Heart right ventricle (tissue), 16 donors: ENCODE measurements around the gene RAD50. TPM values are rescaled to one million over a fixed set of nuclear protein-coding genes. Genes with fewer than 3 reads are reported as not detected.

Experiments
- ATAC-seq, 8 donors: fragments of 200-7000 bp; cut with Tn5 transposase; one replicate each; pipeline ENCODE4 v1.9.1; 2020; ENCODE audit warnings: mild to moderate bottlenecking in 8 of 8, moderate library complexity in 8 of 8, moderate number of reproducible peaks in 1 of 8
- DNase-seq, 2 donors: peaks; one replicate each; pipeline ENCODE4 v3.0.0-alpha.2; 2020
- H3K27ac ChIP-seq, 10 donors: fragments of 200-600 bp; sonication (generic) in 2 of 10; one replicate each; pipeline versions ENCODE4 v1.5.0 to v1.8.0; 2020 to 2022; ENCODE audit warnings: mild to moderate bottlenecking in 3 of 10
- H3K27me3 ChIP-seq, 7 donors: fragments of 200-600 bp; one replicate each; pipeline ENCODE4 v1.8.0; 2021 to 2022; ENCODE audit warnings: mild to moderate bottlenecking in 2 of 7
- H3K36me3 ChIP-seq, 9 donors: fragments of 200-600 bp; sonication (generic) in 1 of 9; one replicate each; pipeline versions ENCODE4 v1.5.0 to v1.8.0; 2020 to 2022; ENCODE audit warnings: mild to moderate bottlenecking in 2 of 9
- H3K4me1 ChIP-seq, 9 donors: fragments of 200-600 bp; sonication (generic) in 1 of 9; one replicate each; pipeline versions ENCODE4 v1.5.0 to v1.8.0; 2020 to 2022; ENCODE audit warnings: mild to moderate bottlenecking in 4 of 9
- H3K4me3 ChIP-seq, 10 donors: fragments of 200-600 bp; sonication (generic) in 2 of 10; one replicate each; pipeline versions ENCODE4 v1.5.0 to v1.8.0; 2020 to 2022; ENCODE audit warnings: mild to moderate bottlenecking in 7 of 10, moderate library complexity in 2 of 10
- H3K9me3 ChIP-seq, 11 donors: fragments of 200-600 bp in 10 of 11; sonication (generic) in 2 of 11; one replicate each; pipeline versions ENCODE4 v1.5.0 to v1.8.0; 2013 to 2022; ENCODE audit warnings: mild to moderate bottlenecking in 2 of 11, control low read depth in 1 of 11, moderate library complexity in 1 of 11
- CTCF ChIP-seq, 9 donors: fragments of 200-600 bp; sonication (generic) in 2 of 9; IDR thresholded peaks; one replicate each; pipeline versions ENCODE4 v1.5.0 to v1.8.0; 2021 to 2022; ENCODE audit warnings: antibody characterized with exemption in 9 of 9, mild to moderate bottlenecking in 5 of 9, moderate library complexity in 1 of 9
- WGBS, 2 donors: extraction: QIAGEN DNeasy Blood & Tissue Kit; methylation state at CpG; one replicate each; pipeline ENCODE4 v1.1.7; 2013; ENCODE audit warnings: inconsistent platforms in 1 of 2; 5-methylcytosine and 5-hydroxymethylcytosine counted together
- intact Hi-C, 10 donors: fragments of 100-400 bp; cut with DNase I; formaldehyde crosslinking; loops; one replicate each; pipeline versions ENCODE4 v1.11.1 to v1.14.2; 2022
- polyA plus RNA-seq, 2 donors: library from polyadenylated mRNA; stranded (reverse); fragments of 200-250 nt; gene quantifications; one replicate each; pipeline ENCODE4 v1.2.3, GENCODE V29; 2013
- total RNA-seq, 10 donors: library from RNA; stranded (reverse); fragmentation: NEBNext Ultra II Directional in 3 of 10; extraction: Animal tissue kit (Norgen Biotek cat#: 25700) in 3 of 10; gene quantifications; one replicate each; pipeline versions ENCODE4 v1.2.1 to v1.2.4, GENCODE V29; 2021 to 2023
- donor health status: Arrhythmogenic right ventricular cardiomyopathy.
- donor health status: ischemic (EF 13 %, LVEDD 7.1; RV severe dilation, severe dysfunction).
- donor health status: healthy with polysubstance abuse.
- donor health status: DM: no; HTN: yes; CAD: no.
- donor health status: DM: no; HTN: no; CAD: no.
- donor health status: ischemic (EF 25% LVEDD 6.9; RV normal size, moderate dysfunction).
- donor health status: ischemic (EF 25% LVEDD 5.7; RV mildly dilated, moderate dysfunction).
- donor health status: healthy.
- donor health status: DM: yes; HTN: yes; CAD: no.
- donor health status: Ischemic cardiomyopathy.
- donor health status: ischemic (EF 35%, LVEDD 5.7; RV mildly dilated, moderate dysfunction).
- donor health status: nonischemic (EF 11% LVEDD 7.7; RV severe dilation, severe dysfunction).
- donor health status: DM: yes; HTN: yes; CAD: no.
- donor health status: PGD.
- donor health status: ischemic (EF 29% LVEDD 5.4; RV normal size, mild dysfunction).
- donor health status: nonischemic (EF 23%, LVEDD 6.1; RV moderate dilation, normal function).

The RAD50 gene
- total and polyA plus RNA-seq, 12 donors, result 6.8 to 38.5 (median 31.8) TPM

- H3K4me1 ChIP-seq, result no peaks in the 10 kb centered on the region
- DNase-seq (no peak), ATAC-seq (no peak)
- H3K9me3 ChIP-seq, result peaks cover 0 to 23% (median 10%) of the 10 kb centered on the region in 11 donors
- H3K27ac ChIP-seq, result no peak overlapping the region
- intact Hi-C loops, result no loop called here
- peaks cover 0 to 2% (median 0%) of the 10 kb centered on the region in 7 donors for H3K27me3 ChIP-seq
- 92 to 98% methylated on average over 2 of the region's 2 CpGs for WGBS, 2 donors
- peaks cover 0 to 27% (median 9%) of the 10 kb centered on the region in 9 donors for H3K36me3 ChIP-seq
- no peak overlapping the region for H3K4me3 ChIP-seq
- TF ChIP-seq CTCF (IDR thresholded peaks at IDR 0.05), result no peak
Measured at GRCh38 chr5:132647473-132647872, 90.7 kb downstream of the RAD50 start.

GRCh38 chr5:132648355-132648754 lies 91.6 kb downstream of the RAD50 start:
- peaks cover 0 to 23% (median 10%) of the 10 kb centered on the region in 11 donors for H3K9me3 ChIP-seq
- DNase-seq (no peak), ATAC-seq (no peak)
- H3K4me1 ChIP-seq, result no peaks in the 10 kb centered on the region
- no peak overlapping the region for H3K27ac ChIP-seq
- peaks cover 0 to 11% (median 2%) of the 10 kb centered on the region in 7 donors for H3K27me3 ChIP-seq
- 98 to 100% methylated on average over 1 of the region's 1 CpG for WGBS, 2 donors
- intact Hi-C loops, result no loop called here
- H3K4me3 ChIP-seq, result no peak overlapping the region
- H3K36me3 ChIP-seq, result peaks cover 0 to 18% (median 0%) of the 10 kb centered on the region in 9 donors
- TF ChIP-seq CTCF (IDR thresholded peaks at IDR 0.05), result no peak

GRCh38 chr5:132651838-132652469 lies 95.2 kb downstream of the RAD50 start:
- Histone ChIP-seq H3K36me3 (no peaks in the 10 kb centered on the region), H3K27me3 (peaks cover 0 to 47% (median 37%) of the 10 kb centered on the region in 7 donors), H3K27ac (no peak overlapping the region), H3K9me3 (peaks cover 0 to 23% (median 10%) of the 10 kb centered on the region in 11 donors), H3K4me1 (peaks cover 0 to 12% (median 10%) of the 10 kb centered on the region in 9 donors), H3K4me3 (no peak overlapping the region)
- no peak for DNase-seq
- TF ChIP-seq CTCF (IDR thresholded peaks at IDR 0.05), result no peak
- no peak for ATAC-seq
- intact Hi-C loops, result no loop called here
- WGBS, 2 donors, result 90 to 91% methylated on average over 4 of the region's 4 CpGs

- Histone ChIP-seq H3K9me3 (peaks cover 0 to 8% (median under 1%) of the 10 kb centered on the region in 11 donors), H3K36me3 (no peaks in the 10 kb centered on the region), H3K27me3 (peaks cover 0 to 54% (median 39%) of the 10 kb centered on the region in 7 donors), H3K4me3 (no peak overlapping the region), H3K4me1 (peaks cover 0 to 12% (median 10%) of the 10 kb centered on the region in 9 donors), H3K27ac (no peak overlapping the region)
- DNase-seq (no peak), ATAC-seq (no peak)
- intact Hi-C loops, result no loop called here
- 34 to 41% methylated on average over 7 of the region's 7 CpGs for whole genome bisulfite sequencing, 2 donors
- TF ChIP-seq CTCF (IDR thresholded peaks at IDR 0.05), result no peak
Measured at GRCh38 chr5:132653716-132654115, 96.9 kb downstream of the RAD50 start.
